ENCODE results near the gene DNAH2. TPM values are rescaled to one million over a fixed set of nuclear protein-coding genes. Genes with fewer than 3 reads are reported as not detected.

Gene DNAH2
- total and polyA plus RNA-seq, 9 of the 15 experiments (the other 6 are each of a cell fraction or from before 2014, with no cell fraction given) = 0.03 TPM; not detected in 8

DNA sequence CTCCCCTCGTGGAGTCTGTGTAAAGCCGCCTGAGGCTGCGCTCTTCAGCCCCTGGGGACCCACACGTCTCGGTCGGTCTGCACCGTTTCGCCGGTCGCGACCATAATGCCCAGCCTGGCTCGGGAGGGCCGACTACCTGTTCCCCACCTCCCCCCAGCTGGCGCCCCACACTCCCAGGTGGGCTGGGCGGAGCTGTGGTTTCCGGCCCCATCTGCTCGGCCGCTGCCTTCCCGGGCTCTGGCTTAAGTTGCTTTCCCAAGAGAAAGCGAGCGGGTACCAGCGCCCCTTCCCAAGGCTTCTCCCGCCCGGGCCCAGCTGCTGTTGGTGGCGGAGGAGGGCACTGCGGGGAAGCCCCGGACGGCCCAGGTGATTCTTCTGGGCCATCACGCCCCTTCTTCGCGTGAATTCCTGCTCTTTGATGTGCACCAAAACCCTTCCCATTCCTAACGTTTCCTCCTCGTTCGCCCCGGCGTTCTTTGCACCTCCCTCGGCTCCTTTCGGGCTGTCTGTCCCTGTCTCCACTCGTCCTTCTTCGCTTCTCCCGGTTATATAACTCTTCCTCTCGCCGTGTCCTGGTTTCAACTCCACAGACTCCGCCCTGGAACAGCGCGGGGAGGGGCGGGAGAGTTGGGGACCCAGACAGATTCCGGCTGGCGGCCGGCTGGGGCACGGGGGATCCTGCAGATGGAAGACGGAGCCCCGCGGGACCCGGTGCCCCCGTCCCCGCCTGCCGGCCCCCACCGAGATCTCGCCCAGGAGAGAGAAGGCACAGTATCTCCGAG is 118.5 kb downstream of the DNAH2 start (continued):
- TF ChIP-seq STAG1 (CRISPR knock-in tag; IDR thresholded peaks at IDR 0.05; ENCODE audit: borderline replicate concordance) (no peak), ZNF407 (IDR thresholded peaks at IDR 0.05; ENCODE audit: low read depth) (no peak), BRCA1 (IDR thresholded peaks at IDR 0.05) (no peak), BRCA1 (CRISPR knock-in tag; IDR thresholded peaks at IDR 0.05) (no peak), ZNF431 (CRISPR knock-in tag; IDR thresholded peaks at IDR 0.05) (no peak), YY1 (IDR thresholded peaks at IDR 0.05; ENCODE audit: borderline replicate concordance in 1 of 3, control insufficient read depth in 1 of 3, extremely low read depth in 1 of 3, insufficient read depth in 3 of 3, insufficient read length in 1 of 3, insufficient replicate concordance in 2 of 3, low read depth in 1 of 3, low read length in 2 of 3) (no peak), ZNF324 (CRISPR knock-in tag; IDR thresholded peaks at IDR 0.05) (no peak), TGIF2 (CRISPR knock-in tag; IDR thresholded peaks at IDR 0.05) (no peak), NFE2L1 (tag; IDR thresholded peaks at IDR 0.05; ENCODE audit: borderline replicate concordance, low read depth) (no peak), DMBX1 (CRISPR knock-in tag; IDR thresholded peaks at IDR 0.05; ENCODE audit: borderline replicate concordance) (no peak), AFF1 (IDR thresholded peaks at IDR 0.05; ENCODE audit: low read depth in 1 of 2, partially characterized antibody in 2 of 2) (no peak)
- TF ChIP-seq, protein P1, sequence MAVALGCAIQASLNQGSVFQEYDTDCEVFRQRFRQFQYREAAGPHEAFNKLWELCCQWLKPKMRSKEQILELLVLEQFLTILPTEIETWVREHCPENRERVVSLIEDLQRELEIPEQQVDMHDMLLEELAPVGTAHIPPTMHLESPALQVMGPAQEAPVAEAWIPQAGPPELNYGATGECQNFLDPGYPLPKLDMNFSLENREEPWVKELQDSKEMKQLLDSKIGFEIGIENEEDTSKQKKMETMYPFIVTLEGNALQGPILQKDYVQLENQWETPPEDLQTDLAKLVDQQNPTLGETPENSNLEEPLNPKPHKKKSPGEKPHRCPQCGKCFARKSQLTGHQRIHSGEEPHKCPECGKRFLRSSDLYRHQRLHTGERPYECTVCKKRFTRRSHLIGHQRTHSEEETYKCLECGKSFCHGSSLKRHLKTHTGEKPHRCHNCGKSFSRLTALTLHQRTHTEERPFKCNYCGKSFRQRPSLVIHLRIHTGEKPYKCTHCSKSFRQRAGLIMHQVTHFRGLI (CRISPR knock-in tag; IDR thresholded peaks at IDR 0.05) = no peak

Measured in K562 (cell line).